Measurements from ENCODE around the gene CDIPT. TPM values are rescaled to one million over a fixed set of nuclear protein-coding genes. Genes with fewer than 3 reads are reported as not detected.
A peak's percentile ranks its signal among the peaks of the same experiment; 100 is the strongest.

CDIPT gene
- total RNA-seq, 1 donor: 106 TPM

- DNase-seq (ENCODE audit: low read depth in 2 of 3, low spot score in 2 of 3): no peak
Measured at GRCh38 chr16:29813644-29814562, 49.1 kb downstream of the CDIPT start.

- DNase-seq (ENCODE audit: low read depth in 2 of 3, low spot score in 2 of 3): no peak
Measured at GRCh38 chr16:29812754-29813643, 50.0 kb downstream of the CDIPT start.

- peak in 1 of 3 donors; percentile 21 for DNase-seq (ENCODE audit: low read depth in 2 of 3, low spot score in 2 of 3)
Measured at GRCh38 chr16:29811896-29812665, 50.9 kb downstream of the CDIPT start, which contains the start of gene PRRT2. PRRT2 (plus strand) TSS chr16:29812193; CDS start chr16:29813055, 862 bp downstream.

- peak in 2 of 3 donors; percentile 73 to 75 for DNase-seq (ENCODE audit: low read depth in 2 of 3, low spot score in 2 of 3)
Measured at GRCh38 chr16:29811170-29811895, 51.7 kb downstream of the CDIPT start.

- DNase-seq (ENCODE audit: low read depth in 2 of 3, low spot score in 2 of 3): no peak
Measured at GRCh38 chr16:29810699-29811169, 52.3 kb downstream of the CDIPT start.

- no peak for DNase-seq (ENCODE audit: low read depth in 2 of 3, low spot score in 2 of 3)
Measured at GRCh38 chr16:29809850-29810698, 53.0 kb downstream of the CDIPT start.

- no peak for DNase-seq (ENCODE audit: low read depth in 2 of 3, low spot score in 2 of 3)
Measured at GRCh38 chr16:29809031-29809747, 53.8 kb downstream of the CDIPT start.

Small RNA genes lying within 50 kb of the gene (small RNA-seq; reads per million reads assigned to genes)
- gene AC009133.6: not detected
- gene AC120114.4: not detected

Other genes starting within 250 kb of the CDIPT start
- gene SPN, start 200.0 kb downstream of the CDIPT start, total RNA-seq: 451 TPM
- gene QPRT, start 184.0 kb downstream of the CDIPT start, total RNA-seq: 12.9 TPM
- gene C16orf54, start 117.2 kb downstream of the CDIPT start, total RNA-seq: 64.9 TPM
- not detected for gene ZG16, start 85.0 kb downstream of the CDIPT start, total RNA-seq
- 73.8 TPM for gene KIF22, start 72.5 kb downstream of the CDIPT start, total RNA-seq
- gene MAZ, start 56.7 kb downstream of the CDIPT start, total RNA-seq: 711 TPM
- gene PRRT2, start 51.0 kb downstream of the CDIPT start, total RNA-seq: 0.27 TPM
- 24.5 TPM for gene PAGR1, start 47.1 kb downstream of the CDIPT start, total RNA-seq
- gene MVP, start 42.8 kb downstream of the CDIPT start, total RNA-seq: 118 TPM
- 1.3 TPM for gene SEZ6L2, start 36.3 kb upstream of the CDIPT start, total RNA-seq
- gene ASPHD1, start 37.3 kb upstream of the CDIPT start, total RNA-seq: 0.27 TPM
- gene KCTD13, start 63.0 kb upstream of the CDIPT start, total RNA-seq: 11.3 TPM
- 64.6 TPM for gene TMEM219, start 98.9 kb upstream of the CDIPT start, total RNA-seq
- gene TAOK2, start 110.6 kb upstream of the CDIPT start, total RNA-seq: 29.1 TPM
- gene HIRIP3, start 132.4 kb upstream of the CDIPT start, total RNA-seq: 9.4 TPM
- 21.8 TPM for gene INO80E, start 133.0 kb upstream of the CDIPT start, total RNA-seq
- gene DOC2A, start 147.8 kb upstream of the CDIPT start, total RNA-seq: 1.1 TPM
- not detected for gene C16orf92, start 160.0 kb upstream of the CDIPT start, total RNA-seq
- gene TLCD3B, start 168.0 kb upstream of the CDIPT start, total RNA-seq: 0.54 TPM
- gene ALDOA, start 202.5 kb upstream of the CDIPT start, total RNA-seq: 666 TPM
- 215 TPM for gene PPP4C, start 212.8 kb upstream of the CDIPT start, total RNA-seq
- 2.2 TPM for gene TBX6, start 228.7 kb upstream of the CDIPT start, total RNA-seq
- 63.6 TPM for gene YPEL3, start 233.0 kb upstream of the CDIPT start, total RNA-seq